Hepatocyte (in vitro differentiated cells): ENCODE measurements around the gene TACSTD2. TPM values are rescaled to one million over a fixed set of nuclear protein-coding genes. Genes with fewer than 3 reads are reported as not detected.
"Not testable (repeated sequence)": the region's sequence is repeated elsewhere in the genome, so short reads cannot be mapped to it uniquely, and the experiment has no call there.

Experiments used
- DNase-seq: peaks from one replicate; pipeline ENCODE4 v3.0.0-alpha.2; 2016; ENCODE audit warnings: low spot score
- H2AFZ ChIP-seq: fragments of 200-600 bp; sonication (generic); 2 replicates; pipeline ENCODE4 v1.6.0; 2016; ENCODE audit warnings: antibody characterized with exemption, mild to moderate bottlenecking
- H3K27ac ChIP-seq: fragments of 200-600 bp; sonication (generic); 2 replicates; pipeline ENCODE4 v1.5.1; 2016; ENCODE audit warnings: mild to moderate bottlenecking
- H3K27me3 ChIP-seq: fragments of 200-600 bp; sonication (generic); 2 replicates; pipeline ENCODE4 v1.6.1; 2016
- H3K36me3 ChIP-seq: fragments of 200-600 bp; sonication (generic); replicated peaks from 2 replicates; pipeline ENCODE4 v1.5.1; 2016; ENCODE audit warnings: low read depth; ENCODE audit not compliant: insufficient read depth
- H3K4me1 ChIP-seq: fragments of 200-600 bp; sonication (generic); 2 replicates; pipeline ENCODE4 v1.5.1; 2016; ENCODE audit warnings: mild to moderate bottlenecking, moderate library complexity; ENCODE audit not compliant: insufficient read depth
- H3K4me2 ChIP-seq: fragments of 200-600 bp; sonication (generic); 2 replicates; pipeline ENCODE4 v1.6.0; 2016
- H3K4me3 ChIP-seq: fragments of 200-600 bp; sonication (generic); 2 replicates; pipeline ENCODE4 v1.5.1; 2016; ENCODE audit warnings: mild to moderate bottlenecking
- H3K79me2 ChIP-seq: fragments of 200-600 bp; sonication (generic); 2 replicates; pipeline ENCODE4 v1.6.0; 2017; ENCODE audit warnings: mild to moderate bottlenecking
- H3K9me2 ChIP-seq: fragments of 200-600 bp; sonication (generic); replicated peaks from 2 replicates; pipeline ENCODE4 v1.6.0; 2017; ENCODE audit warnings: mild to moderate bottlenecking; ENCODE audit not compliant: insufficient read depth
- H3K9me3 ChIP-seq: fragments of 200-600 bp; sonication (generic); 2 replicates; pipeline ENCODE4 v1.5.1; 2016; ENCODE audit warnings: low read depth, mild to moderate bottlenecking
- H4K20me1 ChIP-seq: fragments of 200-600 bp; sonication (generic); 2 replicates; pipeline ENCODE4 v1.6.0; 2016; ENCODE audit warnings: mild to moderate bottlenecking; ENCODE audit not compliant: insufficient read depth, poor library complexity, severe bottlenecking
- CTCF ChIP-seq: fragments of 200-600 bp; sonication (generic); IDR thresholded peaks from 2 replicates; pipeline ENCODE4 v1.5.1; 2016; ENCODE audit warnings: antibody characterized with exemption, mild to moderate bottlenecking; ENCODE audit not compliant: poor library complexity
- EZH2 ChIP-seq: fragments of 200-600 bp; sonication (generic); IDR thresholded peaks from 2 replicates; pipeline ENCODE4 v1.6.1; 2016; ENCODE audit warnings: antibody characterized with exemption, mild to moderate bottlenecking, borderline replicate concordance
- EZH2phosphoT487 ChIP-seq: fragments of 200-600 bp; sonication (generic); IDR thresholded peaks from one replicate; pipeline ENCODE4 v1.6.1; 2018; ENCODE audit warnings: antibody characterized with exemption, mild to moderate bottlenecking, low read depth, moderate library complexity; ENCODE audit not compliant: unreplicated experiment, severe bottlenecking
- WGBS: methylation state at CpG from one replicate; pipeline ENCODE4 v1.1.6; 2016; ENCODE audit warnings: low lambda C conversion rate; ENCODE audit errors: missing lambda C conversion rate; 5-methylcytosine and 5-hydroxymethylcytosine counted together
- polyA plus RNA-seq: library from polyadenylated mRNA; unstranded; fragments of >200 nt; fragmentation: Nextera tagmentation; extraction: Ambion mirVana; gene quantifications from 2 replicates; pipeline ENCODE4 v1.2.1, GENCODE V29; 2016
- total RNA-seq: library from RNA; depleted of rRNA; stranded (reverse); fragments of >200 nt; gene quantifications from 2 replicates; pipeline ENCODE4 v1.2.3, GENCODE V29; 2014

TACSTD2 gene
- total and polyA plus RNA-seq, 2 experiments from 2014 or later: 6.7 to 21.7 TPM

DNA sequence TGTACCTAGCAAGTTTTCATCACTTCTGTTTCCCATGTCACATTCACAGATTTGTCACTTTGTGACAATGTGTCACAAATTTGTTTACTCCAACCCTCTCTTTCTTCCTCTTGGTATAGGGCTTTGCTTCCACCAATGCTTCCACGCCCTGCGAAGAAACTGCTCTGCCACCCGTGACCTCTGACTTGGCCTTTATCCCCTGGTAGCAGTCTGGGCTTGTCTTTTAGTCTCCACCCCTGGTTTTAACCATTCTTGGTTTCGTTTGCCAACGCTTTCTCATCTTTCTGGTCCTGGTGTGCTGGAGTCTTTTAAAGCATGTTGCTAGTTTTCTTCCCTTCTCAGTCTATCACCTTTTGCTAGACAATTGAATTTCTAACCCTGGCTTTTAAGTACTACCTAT, 8.1 kb downstream of the TACSTD2 start:
- Histone ChIP-seq H4K20me1 (no peaks in the 10 kb centered on the region), H3K27ac (no peak overlapping the region), H3K4me2 (no peak overlapping the region), H3K79me2 (no peaks in the 10 kb centered on the region), H2AFZ (no peak overlapping the region), H3K4me3 (no peak overlapping the region), H3K27me3 (no peaks in the 10 kb centered on the region), H3K36me3 (no peaks in the 10 kb centered on the region), H3K4me1 (peaks cover 12% of the 10 kb centered on the region), H3K9me3 (no peaks in the 10 kb centered on the region), H3K9me2 (no peaks in the 10 kb centered on the region)
- TF ChIP-seq CTCF (no peak), EZH2phosphoT487 (no peak), EZH2 (no peak)
- WGBS: 78% methylated on average over 5 of the region's 5 CpGs
- DNase-seq: no peak

DNA sequence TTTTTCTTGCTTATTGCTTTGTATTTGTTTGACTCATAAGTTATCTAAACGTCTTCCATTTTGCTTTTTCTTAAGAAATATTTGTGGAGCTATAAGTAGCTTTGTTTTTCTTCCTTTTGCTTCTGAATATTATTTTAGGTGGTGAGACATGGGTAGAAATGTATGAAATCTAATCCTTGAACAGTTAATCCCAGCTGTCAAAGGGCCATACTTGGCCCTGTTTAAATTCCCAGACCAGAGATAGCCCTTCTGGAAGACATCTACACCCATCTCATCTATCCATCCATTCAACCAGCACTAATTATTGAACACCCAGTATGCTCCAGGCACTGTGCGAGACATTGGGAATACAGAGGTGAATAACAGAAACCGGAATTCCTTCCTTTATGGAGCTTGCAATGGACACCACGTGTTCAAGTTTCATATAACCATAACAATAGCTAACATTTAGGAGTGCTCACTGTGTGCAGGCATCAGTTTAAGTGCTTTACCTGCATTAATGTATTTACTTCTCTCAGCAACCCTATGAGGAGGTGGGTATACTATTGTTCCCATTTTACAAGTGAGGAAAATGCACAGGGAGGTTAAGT, 8.7 kb downstream of the TACSTD2 start:
- no peak overlapping the region for H3K4me3 ChIP-seq
- H3K9me2 ChIP-seq: no peaks in the 10 kb centered on the region
- H3K79me2 ChIP-seq: no peaks in the 10 kb centered on the region
- H3K36me3 ChIP-seq: no peaks in the 10 kb centered on the region
- H3K27me3 ChIP-seq: no peaks in the 10 kb centered on the region
- H3K27ac ChIP-seq: no peak overlapping the region
- H3K4me1 ChIP-seq: peaks cover 12% of the 10 kb centered on the region
- DNase-seq: no peak
- WGBS: 83% methylated on average over 4 of the region's 4 CpGs
- H2AFZ ChIP-seq: no peak overlapping the region
- TF ChIP-seq EZH2: no peak
- no peak for TF ChIP-seq CTCF
- TF ChIP-seq EZH2phosphoT487: no peak
- H3K4me2 ChIP-seq: no peak overlapping the region
- no peaks in the 10 kb centered on the region for H3K9me3 ChIP-seq
- no peaks in the 10 kb centered on the region for H4K20me1 ChIP-seq

DNA sequence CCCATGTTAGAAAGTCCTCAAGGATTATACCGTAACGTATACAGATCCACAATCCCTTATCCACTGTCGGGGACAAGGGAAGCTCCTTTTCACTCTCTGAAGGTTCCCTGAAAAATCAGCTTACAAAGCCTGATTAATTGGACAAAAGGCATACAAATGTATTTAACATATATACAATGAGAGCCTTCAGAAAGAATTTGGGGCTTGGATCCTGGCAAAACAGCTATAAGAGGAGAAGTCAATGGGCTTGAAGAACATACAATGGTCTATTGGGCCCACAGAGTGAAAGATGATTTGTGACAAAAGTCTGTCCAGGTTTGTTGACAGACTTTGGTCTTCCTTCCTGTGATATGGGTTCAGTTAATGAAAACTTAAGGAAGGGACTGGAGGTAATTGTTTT, 10.7 kb downstream of the TACSTD2 start:
- H3K27me3 ChIP-seq: no peaks in the 10 kb centered on the region
- H3K79me2 ChIP-seq: no peaks in the 10 kb centered on the region
- H3K27ac ChIP-seq: no peak overlapping the region
- DNase-seq: no peak
- H3K9me2 ChIP-seq: no peaks in the 10 kb centered on the region
- H2AFZ ChIP-seq: no peak overlapping the region
- WGBS: 78% methylated on average over 3 of the region's 3 CpGs
- no peaks in the 10 kb centered on the region for H3K36me3 ChIP-seq
- no peak for TF ChIP-seq EZH2
- no peak for TF ChIP-seq CTCF
- TF ChIP-seq EZH2phosphoT487: no peak
- no peaks in the 10 kb centered on the region for H4K20me1 ChIP-seq
- no peak overlapping the region for H3K4me3 ChIP-seq
- no peaks in the 10 kb centered on the region for H3K9me3 ChIP-seq
- no peak overlapping the region for H3K4me2 ChIP-seq
- no peaks in the 10 kb centered on the region for H3K4me1 ChIP-seq

DNA sequence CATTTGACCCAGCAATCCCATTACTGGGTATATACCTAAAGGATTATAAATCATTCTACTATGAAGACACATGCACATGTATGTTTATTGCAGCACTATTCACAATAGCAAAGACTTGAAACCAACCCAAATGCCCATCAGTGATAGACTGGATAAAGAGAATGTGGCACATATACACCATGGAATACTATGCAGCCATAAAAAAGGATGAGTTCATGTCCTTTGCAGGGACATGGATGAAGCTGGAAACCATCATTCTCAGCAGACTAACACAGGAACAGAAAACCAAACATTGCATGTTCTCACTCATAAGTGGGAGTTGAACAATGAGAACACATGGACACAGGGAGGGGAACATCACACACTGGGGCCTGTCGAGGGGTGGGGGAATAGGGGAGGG, 13.3 kb downstream of the TACSTD2 start:
- H3K36me3 ChIP-seq, H3K4me3 ChIP-seq, H3K4me1 ChIP-seq, H3K27me3 ChIP-seq, H2AFZ ChIP-seq, DNase-seq, H3K9me3 ChIP-seq, H3K4me2 ChIP-seq, H4K20me1 ChIP-seq, H3K79me2 ChIP-seq, H3K9me2 ChIP-seq, H3K27ac ChIP-seq: not testable (repeated sequence)
- WGBS: 83% methylated on average over 1 of the region's 1 CpG
